Measurements from ENCODE around the gene PDZK1. TPM values are rescaled to one million over a fixed set of nuclear protein-coding genes. Genes with fewer than 3 reads are reported as not detected.

PDZK1 gene
- total RNA-seq, 1 donor from 2014 or later, result 12.2 TPM

- no peak for TF ChIP-seq CTCF (conservative IDR thresholded peaks at IDR 0.05)
- H3K36me3 Mint-ChIP-seq, result no peaks in the 10 kb centered on the region
- H3K4me3 Mint-ChIP-seq, result peak overlapping the region; percentile 70
- peak overlapping the region; percentile 83 for H3K27ac Mint-ChIP-seq
- peaks cover 26% of the 10 kb centered on the region for H3K4me1 Mint-ChIP-seq (ENCODE audit: unreplicated experiment)
- DNase-seq (ENCODE audit: extremely low spot score, unreplicated experiment), result no peak
- H3K27me3 Mint-ChIP-seq, result peaks cover 8% of the 10 kb centered on the region
- no peaks in the 10 kb centered on the region for H3K9me3 Mint-ChIP-seq
Measured at GRCh38 chr1:145706086-145706664, 993 bp downstream of the PDZK1 start.

- no peaks in the 10 kb centered on the region for H3K9me3 Mint-ChIP-seq
- H3K4me3 Mint-ChIP-seq, result no peak overlapping the region
- TF ChIP-seq CTCF (conservative IDR thresholded peaks at IDR 0.05), result no peak
- peaks cover 10% of the 10 kb centered on the region for H3K27me3 Mint-ChIP-seq
- H3K36me3 Mint-ChIP-seq, result no peaks in the 10 kb centered on the region
- no peak overlapping the region for H3K27ac Mint-ChIP-seq
- H3K4me1 Mint-ChIP-seq (ENCODE audit: unreplicated experiment), result peaks cover 20% of the 10 kb centered on the region
- no peak for DNase-seq (ENCODE audit: extremely low spot score, unreplicated experiment)
Measured at GRCh38 chr1:145705622-145706021, 1.5 kb downstream of the PDZK1 start.

- H3K4me3 Mint-ChIP-seq, result no peak overlapping the region
- no peak for TF ChIP-seq CTCF (conservative IDR thresholded peaks at IDR 0.05)
- no peak for DNase-seq (ENCODE audit: extremely low spot score, unreplicated experiment)
- H3K27me3 Mint-ChIP-seq, result peaks cover 14% of the 10 kb centered on the region
- H3K4me1 Mint-ChIP-seq (ENCODE audit: unreplicated experiment), result peaks cover 14% of the 10 kb centered on the region
- no peaks in the 10 kb centered on the region for H3K36me3 Mint-ChIP-seq
- H3K9me3 Mint-ChIP-seq, result no peaks in the 10 kb centered on the region
- no peak overlapping the region for H3K27ac Mint-ChIP-seq
Measured at GRCh38 chr1:145702826-145703225, 4.3 kb downstream of the PDZK1 start.

GRCh38 chr1:145702052-145702451 is 5.1 kb downstream of the PDZK1 start:
- Mint-ChIP-seq H3K4me1 (ENCODE audit: unreplicated experiment) (peaks cover 9% of the 10 kb centered on the region), H3K27ac (no peak overlapping the region), H3K36me3 (no peaks in the 10 kb centered on the region), H3K9me3 (no peaks in the 10 kb centered on the region), H3K27me3 (peaks cover 14% of the 10 kb centered on the region), H3K4me3 (no peak overlapping the region)
- TF ChIP-seq CTCF (conservative IDR thresholded peaks at IDR 0.05), result no peak
- no peak for DNase-seq (ENCODE audit: extremely low spot score, unreplicated experiment)

- DNase-seq (ENCODE audit: extremely low spot score, unreplicated experiment), result no peak
- Mint-ChIP-seq H3K9me3 (no peaks in the 10 kb centered on the region), H3K4me1 (ENCODE audit: unreplicated experiment) (peaks cover 3% of the 10 kb centered on the region), H3K27me3 (peaks cover 14% of the 10 kb centered on the region), H3K36me3 (no peaks in the 10 kb centered on the region), H3K4me3 (no peak overlapping the region), H3K27ac (no peak overlapping the region)
- TF ChIP-seq CTCF (conservative IDR thresholded peaks at IDR 0.05), result no peak
Measured at GRCh38 chr1:145701306-145701862, 5.8 kb downstream of the PDZK1 start.

All from type B pancreatic cell (in vitro differentiated cells).